Caco-2 (cell line): ENCODE measurements around the gene CCDC71. TPM values are rescaled to one million over a fixed set of nuclear protein-coding genes. Genes with fewer than 3 reads are reported as not detected.

Experiments used
- BruUV-seq: library from RNA; stranded (reverse); fragments of 400-500 nt; replicated peaks from 2 replicates; lab custom pipeline; 2021; lab: Mats Ljungman, UMichigan
- CTCF ChIA-PET: fragments of 300-600 bp; sonication (Branson Sonifier 250); formaldehyde crosslinking; loops from one replicate; lab custom pipeline; 2022; ENCODE audit warnings: antibody characterized with exemption; lab: Charles Lee
- POLR2A ChIA-PET: fragments of 300-600 bp; sonication (Branson Sonifier 250); formaldehyde crosslinking; loops from one replicate; lab custom pipeline; 2022; ENCODE audit warnings: antibody characterized with exemption; lab: Charles Lee
- DNase-seq, 2 experiments: peaks; one replicate each; pipeline versions ENCODE4 v3.0.0 to v3.0.0-alpha.2; 2020 to 2022
- H3K27me3 ChIP-seq: replicated peaks from 2 replicates; pipeline ENCODE4 v1.6.0; 2011; ENCODE audit warnings: low read length; ENCODE audit not compliant: control insufficient read depth, insufficient read depth
- H3K36me3 ChIP-seq: 2 replicates; pipeline ENCODE4 v1.5.1; 2011; ENCODE audit warnings: low read length; ENCODE audit not compliant: control insufficient read depth, insufficient read depth
- H3K4me1 ChIP-seq: fragments of 250-450 bp; sonication (Bioruptor Pico); 2 replicates; pipeline ENCODE4 v1.5.1; 2020; ENCODE audit warnings: mild to moderate bottlenecking
- H3K4me3 ChIP-seq: 2 replicates; pipeline ENCODE4 v1.5.1; 2011; ENCODE audit warnings: low read depth, mild to moderate bottlenecking, control low read depth, low read length
- H3K9me3 ChIP-seq: fragments of 250-450 bp; sonication (Bioruptor Pico); 2 replicates; pipeline ENCODE4 v1.5.1; 2020; ENCODE audit warnings: mild to moderate bottlenecking, moderate library complexity
- H3K27ac Mint-ChIP-seq: one replicate; pipeline ENCODE4 v1.8.0; 2022; ENCODE audit warnings: mixed read lengths; ENCODE audit not compliant: unreplicated experiment
- H3K27me3 Mint-ChIP-seq: one replicate; pipeline ENCODE4 v1.8.0; 2022; ENCODE audit warnings: mixed read lengths; ENCODE audit not compliant: insufficient read depth, unreplicated experiment
- H3K36me3 Mint-ChIP-seq: one replicate; pipeline ENCODE4 v1.8.0; 2022; ENCODE audit warnings: mild to moderate bottlenecking, mixed read lengths; ENCODE audit not compliant: insufficient read depth, unreplicated experiment
- H3K4me1 Mint-ChIP-seq: one replicate; pipeline ENCODE4 v1.8.0; 2022; ENCODE audit warnings: low read depth, mixed read lengths; ENCODE audit not compliant: unreplicated experiment
- H3K4me3 Mint-ChIP-seq: one replicate; pipeline ENCODE4 v1.8.0; 2022; ENCODE audit warnings: mild to moderate bottlenecking, moderate library complexity, mixed read lengths; ENCODE audit not compliant: unreplicated experiment
- H3K9me3 Mint-ChIP-seq: one replicate; pipeline ENCODE4 v1.8.0; 2022; ENCODE audit warnings: mixed read lengths; ENCODE audit not compliant: unreplicated experiment
- intact Hi-C: fragments of 100-400 bp; cut with micrococcal nuclease; formaldehyde crosslinking; loops from one replicate; pipeline ENCODE4 v1.10.0; 2022; ENCODE audit not compliant: unreplicated experiment
- total RNA-seq: library from RNA; stranded (reverse); gene quantifications from 2 replicates; pipeline ENCODE4 v1.2.3, GENCODE V29; 2022
- TF ChIP-seq, protein P1 (sequence below), 2 experiments: fragments of 200-600 bp in 1 of 2; IDR thresholded peaks; 1 replicate in 1 of 2; 2 replicates in 1 of 2; pipeline versions ENCODE4 v1.5.1 to v1.8.0; 2011 to 2022; ENCODE audit warnings: antibody characterized with exemption in 1 of 2, control low read depth in 1 of 2, inconsistent platforms in 1 of 2, low read depth in 1 of 2, low read length in 1 of 2, mild to moderate bottlenecking in 1 of 2, moderate library complexity in 1 of 2; ENCODE audit not compliant: insufficient read depth in 1 of 2, severe bottlenecking in 1 of 2, unreplicated experiment in 1 of 2

The CCDC71 gene
- total RNA-seq, 1 experiment from 2014 or later: 15.9 TPM

DNA sequence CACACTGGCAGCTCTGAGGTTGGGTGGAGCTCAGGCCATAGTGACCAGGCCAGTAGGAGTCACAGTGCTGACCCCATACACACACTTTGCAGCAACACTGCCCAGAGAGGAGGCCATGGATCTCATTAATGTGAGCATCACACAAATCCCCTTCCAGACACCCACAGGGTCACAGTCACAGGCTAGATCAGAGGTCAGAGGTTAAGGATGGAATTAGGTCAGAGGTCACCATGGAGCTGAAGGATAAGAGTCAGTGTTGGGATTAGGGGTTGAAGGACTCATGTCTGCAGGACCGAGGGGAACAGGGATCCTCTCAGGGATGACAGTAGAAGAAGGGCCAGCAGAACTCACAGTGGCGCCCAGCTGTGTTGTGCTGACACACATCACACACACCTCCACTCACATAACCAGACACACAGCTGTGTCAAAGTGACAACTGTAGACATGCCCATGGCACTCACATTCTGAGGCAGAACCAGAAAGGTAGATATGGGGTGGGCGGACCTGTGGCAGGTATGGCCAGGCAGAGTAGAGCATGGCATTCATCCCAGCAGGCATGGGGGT is 12.7 kb downstream of the CCDC71 start:
- ChIA-PET CTCF (interaction anchor here (0.7 kb wide), 1 partner anchor 302 kb away, joined by 3 read pairs; no protein-coding TSS in a partner anchor), POLR2A (no interaction called here)
- Histone ChIP-seq H3K4me3 (no peak overlapping the region), H3K27me3 (no peaks in the 10 kb centered on the region), H3K4me1 (no peaks in the 10 kb centered on the region), H3K36me3 (no peaks in the 10 kb centered on the region), H3K9me3 (no peaks in the 10 kb centered on the region)
- Mint-ChIP-seq H3K4me3 (no peak overlapping the region), H3K27ac (no peak overlapping the region), H3K27me3 (no peaks in the 10 kb centered on the region), H3K9me3 (no peaks in the 10 kb centered on the region), H3K36me3 (no peaks in the 10 kb centered on the region), H3K4me1 (no peaks in the 10 kb centered on the region)
- BruUV-seq: no TSS peak
- no peak for DNase-seq
- TF ChIP-seq, protein P1, sequence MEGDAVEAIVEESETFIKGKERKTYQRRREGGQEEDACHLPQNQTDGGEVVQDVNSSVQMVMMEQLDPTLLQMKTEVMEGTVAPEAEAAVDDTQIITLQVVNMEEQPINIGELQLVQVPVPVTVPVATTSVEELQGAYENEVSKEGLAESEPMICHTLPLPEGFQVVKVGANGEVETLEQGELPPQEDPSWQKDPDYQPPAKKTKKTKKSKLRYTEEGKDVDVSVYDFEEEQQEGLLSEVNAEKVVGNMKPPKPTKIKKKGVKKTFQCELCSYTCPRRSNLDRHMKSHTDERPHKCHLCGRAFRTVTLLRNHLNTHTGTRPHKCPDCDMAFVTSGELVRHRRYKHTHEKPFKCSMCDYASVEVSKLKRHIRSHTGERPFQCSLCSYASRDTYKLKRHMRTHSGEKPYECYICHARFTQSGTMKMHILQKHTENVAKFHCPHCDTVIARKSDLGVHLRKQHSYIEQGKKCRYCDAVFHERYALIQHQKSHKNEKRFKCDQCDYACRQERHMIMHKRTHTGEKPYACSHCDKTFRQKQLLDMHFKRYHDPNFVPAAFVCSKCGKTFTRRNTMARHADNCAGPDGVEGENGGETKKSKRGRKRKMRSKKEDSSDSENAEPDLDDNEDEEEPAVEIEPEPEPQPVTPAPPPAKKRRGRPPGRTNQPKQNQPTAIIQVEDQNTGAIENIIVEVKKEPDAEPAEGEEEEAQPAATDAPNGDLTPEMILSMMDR (IDR thresholded peaks at IDR 0.05; ENCODE audit: insufficient read depth in 1 of 2, low read depth in 1 of 2, low read length in 1 of 2, severe bottlenecking in 1 of 2, unreplicated experiment in 1 of 2): no peak
- intact Hi-C loops: loop anchor here (10.0 kb wide), 1 partner anchor 129 kb away; the partner anchor contains the start of genes IMPDH2 and NDUFAF3

GRCh38 chr3:49151610-49152009 is 14.5 kb downstream of the CCDC71 start:
- Histone ChIP-seq H3K36me3 (no peaks in the 10 kb centered on the region), H3K4me3 (no peak overlapping the region), H3K27me3 (no peaks in the 10 kb centered on the region), H3K9me3 (no peaks in the 10 kb centered on the region), H3K4me1 (no peaks in the 10 kb centered on the region)
- ChIA-PET POLR2A (no interaction called here), CTCF (no interaction called here)
- H3K9me3 Mint-ChIP-seq: no peaks in the 10 kb centered on the region
- no peaks in the 10 kb centered on the region for H3K36me3 Mint-ChIP-seq
- BruUV-seq: no TSS peak
- H3K4me3 Mint-ChIP-seq: no peak overlapping the region
- no peak for DNase-seq
- no peaks in the 10 kb centered on the region for H3K27me3 Mint-ChIP-seq
- no peaks in the 10 kb centered on the region for H3K4me1 Mint-ChIP-seq
- H3K27ac Mint-ChIP-seq: no peak overlapping the region
- TF ChIP-seq, protein P1 (IDR thresholded peaks at IDR 0.05; ENCODE audit: insufficient read depth in 1 of 2, low read depth in 1 of 2, low read length in 1 of 2, severe bottlenecking in 1 of 2, unreplicated experiment in 1 of 2): no peak
- intact Hi-C loops: loop anchor here (10.0 kb wide), 1 partner anchor 127 kb away; the partner anchor contains the start of genes IMPDH2 and NDUFAF3

DNA sequence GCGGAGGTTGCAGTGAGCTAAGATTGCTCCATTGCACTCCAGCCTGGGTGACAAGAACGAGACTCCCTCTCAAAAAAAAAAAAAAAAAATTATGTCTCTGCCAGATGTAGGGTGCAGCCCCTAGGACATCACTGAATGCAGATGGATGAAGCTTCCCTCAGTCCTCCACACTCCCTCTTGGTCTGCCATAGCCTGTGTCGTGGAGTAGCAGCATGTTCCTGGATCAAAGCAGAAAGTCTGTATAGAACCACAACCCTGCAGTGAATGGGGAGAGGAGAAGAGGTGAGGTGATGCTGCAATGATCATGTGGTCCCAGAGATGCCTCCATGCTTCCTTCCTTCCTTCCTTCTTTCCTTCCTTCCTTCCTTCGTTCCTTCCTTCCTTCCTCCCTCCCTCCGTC is 18.0 kb downstream of the CCDC71 start:
- Mint-ChIP-seq H3K4me1 (no peaks in the 10 kb centered on the region), H3K9me3 (no peaks in the 10 kb centered on the region), H3K27me3 (no peaks in the 10 kb centered on the region), H3K27ac (no peak overlapping the region), H3K4me3 (no peak overlapping the region), H3K36me3 (peaks cover 6% of the 10 kb centered on the region)
- intact Hi-C loops: no loop called here
- Histone ChIP-seq H3K4me3 (no peak overlapping the region), H3K4me1 (no peaks in the 10 kb centered on the region), H3K27me3 (no peaks in the 10 kb centered on the region), H3K36me3 (no peaks in the 10 kb centered on the region), H3K9me3 (no peaks in the 10 kb centered on the region)
- no peak for DNase-seq
- CTCF ChIA-PET: no interaction called here
- POLR2A ChIA-PET: interaction anchor here (0.6 kb wide), 1 partner anchor 35 kb away, joined by 5 read pairs; no protein-coding TSS in a partner anchor
- TF ChIP-seq, protein P1 (IDR thresholded peaks at IDR 0.05; ENCODE audit: insufficient read depth in 1 of 2, low read depth in 1 of 2, low read length in 1 of 2, severe bottlenecking in 1 of 2, unreplicated experiment in 1 of 2): no peak
- BruUV-seq: no TSS peak
